SK-N-SH treated with all-trans-retinoic acid at 6 μM for 48 hours (cell line): ENCODE results near the gene TCF3.
A peak's percentile ranks its signal among the peaks of the same experiment; 100 is the strongest.

Experiments used
- ATAC-seq: fragments of 200-7000 bp; cut with Tn5 transposase; 3 replicates; pipeline ENCODE4 v1.9.1; 2020; ENCODE audit warnings: mild to moderate bottlenecking, moderate library complexity
- ARNTL ChIP-seq: fragments of 450-650 bp; formaldehyde crosslinking; IDR thresholded peaks from 2 replicates; pipeline ENCODE4 v1.5.0; 2020; ENCODE audit warnings: low read depth, mild to moderate bottlenecking, moderate library complexity, borderline replicate concordance
- BACH2 ChIP-seq: fragments of 250-450 bp; sonication (Bioruptor Pico); IDR thresholded peaks from 2 replicates; pipeline ENCODE4 v1.9.0; 2021; ENCODE audit warnings: mild to moderate bottlenecking, borderline replicate concordance
- CSDC2 ChIP-seq: fragments of 250-450 bp; sonication (Bioruptor Pico); IDR thresholded peaks from 2 replicates; pipeline ENCODE4 v1.5.0; 2020; ENCODE audit warnings: mild to moderate bottlenecking, moderate library complexity
- ESRRG ChIP-seq: fragments of 250-450 bp; sonication (Bioruptor Pico); IDR thresholded peaks from 2 replicates; pipeline ENCODE4 v1.6.1; 2021; ENCODE audit warnings: mild to moderate bottlenecking
- GLIS3 ChIP-seq: fragments of 250-450 bp; sonication (Bioruptor Pico); IDR thresholded peaks from 2 replicates; pipeline ENCODE4 v1.5.0; 2020; ENCODE audit warnings: mild to moderate bottlenecking, moderate library complexity
- ISL1 ChIP-seq: fragments of 250-450 bp; sonication (Bioruptor Pico); IDR thresholded peaks from 2 replicates; pipeline ENCODE4 v2.1.2; 2022; ENCODE audit warnings: mild to moderate bottlenecking, moderate library complexity
- OSR1 ChIP-seq: fragments of 250-450 bp; sonication (Bioruptor Pico); IDR thresholded peaks from 2 replicates; pipeline ENCODE4 v1.8.0; 2022; ENCODE audit warnings: moderate library complexity, mild to moderate bottlenecking, inconsistent platforms
- PPARA ChIP-seq: fragments of 250-450 bp; sonication (Bioruptor Pico); IDR thresholded peaks from 2 replicates; pipeline ENCODE4 v1.5.0; 2020; ENCODE audit warnings: mild to moderate bottlenecking, borderline replicate concordance
- RARB ChIP-seq: fragments of 250-450 bp; sonication (Bioruptor Pico); IDR thresholded peaks from 2 replicates; pipeline ENCODE4 v1.8.0; 2021; ENCODE audit warnings: mild to moderate bottlenecking, moderate library complexity
- SNAI2 ChIP-seq: fragments of 250-450 bp; sonication (Bioruptor Pico); IDR thresholded peaks from 2 replicates; pipeline ENCODE4 v1.5.0; 2020; ENCODE audit warnings: mild to moderate bottlenecking, moderate library complexity
- TCF4 ChIP-seq: fragments of 250-450 bp; sonication (Bioruptor Pico); IDR thresholded peaks from 2 replicates; pipeline ENCODE4 v1.8.0; 2021; ENCODE audit warnings: mild to moderate bottlenecking, moderate library complexity, borderline replicate concordance
- ZC3H10 ChIP-seq: fragments of 250-450 bp; sonication (Bioruptor Pico); IDR thresholded peaks from 2 replicates; pipeline ENCODE4 v1.5.1; 2021; ENCODE audit warnings: mild to moderate bottlenecking, moderate library complexity
- ZFP3 ChIP-seq: fragments of 250-450 bp; sonication (Bioruptor Pico); IDR thresholded peaks from 2 replicates; pipeline ENCODE4 v1.5.0; 2020; ENCODE audit warnings: mild to moderate bottlenecking, moderate library complexity
- ZFP30 ChIP-seq: fragments of 450-650 bp; formaldehyde crosslinking; IDR thresholded peaks from 2 replicates; pipeline ENCODE4 v1.5.0; 2022; ENCODE audit warnings: mild to moderate bottlenecking, moderate library complexity
- ZNF565 ChIP-seq: fragments of 450-650 bp; formaldehyde crosslinking; conservative IDR thresholded peaks from 2 replicates; pipeline ENCODE4 v1.5.0; 2020; ENCODE audit warnings: low read depth, mild to moderate bottlenecking, moderate library complexity
- ZNF70 ChIP-seq: fragments of 450-650 bp; formaldehyde crosslinking; IDR thresholded peaks from 2 replicates; pipeline ENCODE4 v1.5.0; 2020; ENCODE audit warnings: mild to moderate bottlenecking, moderate library complexity
- ZNF8 ChIP-seq: fragments of 450-650 bp; formaldehyde crosslinking; IDR thresholded peaks from 2 replicates; pipeline ENCODE4 v1.5.0; 2020; ENCODE audit warnings: mild to moderate bottlenecking, moderate library complexity
- TF ChIP-seq, protein P1 (sequence below): fragments of 250-450 bp; sonication (Bioruptor Pico); IDR thresholded peaks from 2 replicates; pipeline ENCODE4 v1.8.0; 2021; ENCODE audit warnings: low read depth, mild to moderate bottlenecking, moderate library complexity, borderline replicate concordance
- TF ChIP-seq, protein P2 (sequence below): fragments of 250-450 bp; sonication (Bioruptor Pico); IDR thresholded peaks from 2 replicates; pipeline ENCODE4 v1.5.1; 2020; ENCODE audit warnings: low read depth, mild to moderate bottlenecking, moderate library complexity
- TF ChIP-seq, protein P3 (sequence below): fragments of 250-450 bp; sonication (Bioruptor Pico); IDR thresholded peaks from 2 replicates; pipeline ENCODE4 v1.8.0; 2020; ENCODE audit warnings: mild to moderate bottlenecking, moderate library complexity, borderline replicate concordance
- TF ChIP-seq, protein P4 (sequence below): fragments of 250-450 bp; sonication (Bioruptor Pico); IDR thresholded peaks from 2 replicates; pipeline ENCODE4 v1.5.1; 2021; ENCODE audit warnings: mild to moderate bottlenecking, moderate library complexity
- TF ChIP-seq, protein P5 (sequence below): fragments of 250-450 bp; sonication (Bioruptor Pico); IDR thresholded peaks from 2 replicates; pipeline ENCODE4 v1.5.0; 2020; ENCODE audit warnings: mild to moderate bottlenecking, moderate library complexity

The TCF3 gene

DNA sequence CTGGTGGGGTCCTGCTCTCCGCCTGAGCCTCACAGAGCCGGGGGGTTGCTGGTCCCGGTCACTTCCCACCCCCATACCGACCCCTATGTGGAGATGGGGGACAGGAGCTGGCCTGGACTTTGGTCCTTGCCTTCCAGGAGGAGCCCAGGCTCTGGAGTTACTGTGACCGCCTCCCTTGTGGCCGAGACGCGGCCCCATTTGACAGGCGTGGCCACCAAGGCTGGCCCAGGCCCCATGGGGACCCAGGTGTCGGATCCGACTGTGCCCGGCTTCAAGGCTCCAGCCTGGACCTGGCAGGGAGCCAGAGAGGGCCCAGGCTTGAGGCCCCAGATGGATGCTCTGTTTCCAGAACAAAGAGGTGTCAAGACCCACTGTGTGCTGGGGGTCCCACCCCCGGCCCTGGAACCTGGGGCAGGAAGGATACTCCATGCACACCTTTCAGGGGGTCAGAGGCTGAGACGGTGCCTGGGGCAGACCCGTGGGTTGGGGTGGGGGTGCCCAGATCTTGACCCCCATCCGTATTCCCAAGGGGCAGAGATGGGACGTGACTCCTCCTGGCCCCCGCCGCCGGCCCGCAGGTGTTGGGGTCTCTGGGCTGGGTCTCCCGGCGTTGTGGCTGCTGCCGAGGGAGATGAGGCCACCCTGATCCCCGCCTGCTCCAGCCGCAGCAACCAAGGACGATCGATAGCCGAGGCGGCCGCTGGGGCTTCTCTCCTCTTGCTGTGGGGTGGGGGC lies 47.8 kb upstream of the TCF3 start:
- TF ChIP-seq, protein P1, sequence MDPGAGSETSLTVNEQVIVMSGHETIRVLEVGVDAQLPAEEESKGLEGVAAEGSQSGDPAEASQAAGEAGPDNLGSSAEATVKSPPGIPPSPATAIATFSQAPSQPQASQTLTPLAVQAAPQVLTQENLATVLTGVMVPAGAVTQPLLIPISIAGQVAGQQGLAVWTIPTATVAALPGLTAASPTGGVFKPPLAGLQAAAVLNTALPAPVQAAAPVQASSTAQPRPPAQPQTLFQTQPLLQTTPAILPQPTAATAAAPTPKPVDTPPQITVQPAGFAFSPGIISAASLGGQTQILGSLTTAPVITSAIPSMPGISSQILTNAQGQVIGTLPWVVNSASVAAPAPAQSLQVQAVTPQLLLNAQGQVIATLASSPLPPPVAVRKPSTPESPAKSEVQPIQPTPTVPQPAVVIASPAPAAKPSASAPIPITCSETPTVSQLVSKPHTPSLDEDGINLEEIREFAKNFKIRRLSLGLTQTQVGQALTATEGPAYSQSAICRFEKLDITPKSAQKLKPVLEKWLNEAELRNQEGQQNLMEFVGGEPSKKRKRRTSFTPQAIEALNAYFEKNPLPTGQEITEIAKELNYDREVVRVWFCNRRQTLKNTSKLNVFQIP (CRISPR knock-in tag) = no peak
- TF ChIP-seq ZFP30 (CRISPR knock-in tag) (no peak), ISL1 (CRISPR knock-in tag) (no peak), BACH2 (no peak), CSDC2 (CRISPR knock-in tag) (no peak), TCF4 (CRISPR knock-in tag) (no peak), PPARA (no peak), RARB (CRISPR knock-in tag) (no peak), ZNF565 (CRISPR knock-in tag) (no peak), GLIS3 (CRISPR knock-in tag) (no peak), ESRRG (CRISPR knock-in tag) (no peak), OSR1 (CRISPR knock-in tag) (no peak), ZNF8 (CRISPR knock-in tag) (no peak)
- TF ChIP-seq, protein P2, sequence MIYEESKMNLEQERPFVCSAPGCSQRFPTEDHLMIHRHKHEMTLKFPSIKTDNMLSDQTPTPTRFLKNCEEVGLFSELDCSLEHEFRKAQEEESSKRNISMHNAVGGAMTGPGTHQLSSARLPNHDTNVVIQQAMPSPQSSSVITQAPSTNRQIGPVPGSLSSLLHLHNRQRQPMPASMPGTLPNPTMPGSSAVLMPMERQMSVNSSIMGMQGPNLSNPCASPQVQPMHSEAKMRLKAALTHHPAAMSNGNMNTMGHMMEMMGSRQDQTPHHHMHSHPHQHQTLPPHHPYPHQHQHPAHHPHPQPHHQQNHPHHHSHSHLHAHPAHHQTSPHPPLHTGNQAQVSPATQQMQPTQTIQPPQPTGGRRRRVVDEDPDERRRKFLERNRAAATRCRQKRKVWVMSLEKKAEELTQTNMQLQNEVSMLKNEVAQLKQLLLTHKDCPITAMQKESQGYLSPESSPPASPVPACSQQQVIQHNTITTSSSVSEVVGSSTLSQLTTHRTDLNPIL (CRISPR knock-in tag) = no peak
- TF ChIP-seq, protein P3, sequence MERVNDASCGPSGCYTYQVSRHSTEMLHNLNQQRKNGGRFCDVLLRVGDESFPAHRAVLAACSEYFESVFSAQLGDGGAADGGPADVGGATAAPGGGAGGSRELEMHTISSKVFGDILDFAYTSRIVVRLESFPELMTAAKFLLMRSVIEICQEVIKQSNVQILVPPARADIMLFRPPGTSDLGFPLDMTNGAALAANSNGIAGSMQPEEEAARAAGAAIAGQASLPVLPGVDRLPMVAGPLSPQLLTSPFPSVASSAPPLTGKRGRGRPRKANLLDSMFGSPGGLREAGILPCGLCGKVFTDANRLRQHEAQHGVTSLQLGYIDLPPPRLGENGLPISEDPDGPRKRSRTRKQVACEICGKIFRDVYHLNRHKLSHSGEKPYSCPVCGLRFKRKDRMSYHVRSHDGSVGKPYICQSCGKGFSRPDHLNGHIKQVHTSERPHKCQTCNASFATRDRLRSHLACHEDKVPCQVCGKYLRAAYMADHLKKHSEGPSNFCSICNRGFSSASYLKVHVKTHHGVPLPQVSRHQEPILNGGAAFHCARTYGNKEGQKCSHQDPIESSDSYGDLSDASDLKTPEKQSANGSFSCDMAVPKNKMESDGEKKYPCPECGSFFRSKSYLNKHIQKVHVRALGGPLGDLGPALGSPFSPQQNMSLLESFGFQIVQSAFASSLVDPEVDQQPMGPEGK (CRISPR knock-in tag) = no peak
- ATAC-seq = peak; percentile 52

DNA sequence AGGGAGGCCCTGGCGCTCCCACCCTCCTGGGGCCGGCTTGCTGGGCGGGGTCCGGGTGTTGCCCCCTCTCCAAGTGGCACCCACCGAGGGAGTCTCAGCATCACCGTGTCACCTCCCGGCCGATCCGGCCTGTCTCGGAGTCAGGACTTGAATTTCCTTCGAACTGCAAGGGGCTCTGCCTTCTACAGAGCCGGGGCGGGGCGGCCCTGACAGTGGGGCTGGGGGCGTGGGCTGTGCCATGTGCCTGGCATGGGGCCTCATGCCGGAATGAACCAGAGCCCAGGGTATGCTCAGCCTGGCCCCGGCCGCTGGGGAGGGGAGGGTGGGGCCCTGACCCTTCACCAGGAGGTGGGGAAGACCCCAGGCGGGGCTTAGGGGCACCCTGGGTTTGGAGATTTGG lies 47.0 kb upstream of the TCF3 start:
- ATAC-seq = no peak
- TF ChIP-seq ARNTL (CRISPR knock-in tag) (no peak), RARB (CRISPR knock-in tag) (no peak), ESRRG (CRISPR knock-in tag) (no peak), TCF4 (CRISPR knock-in tag) (no peak), PPARA (no peak), ZFP3 (no peak), ZC3H10 (CRISPR knock-in tag) (no peak), SNAI2 (CRISPR knock-in tag) (no peak), ISL1 (CRISPR knock-in tag) (no peak), ZNF70 (CRISPR knock-in tag) (no peak)
- TF ChIP-seq, protein P2 (CRISPR knock-in tag) = no peak
- TF ChIP-seq, protein P3 (CRISPR knock-in tag) = no peak
- TF ChIP-seq, protein P1 (CRISPR knock-in tag) = no peak
- TF ChIP-seq, protein P4, sequence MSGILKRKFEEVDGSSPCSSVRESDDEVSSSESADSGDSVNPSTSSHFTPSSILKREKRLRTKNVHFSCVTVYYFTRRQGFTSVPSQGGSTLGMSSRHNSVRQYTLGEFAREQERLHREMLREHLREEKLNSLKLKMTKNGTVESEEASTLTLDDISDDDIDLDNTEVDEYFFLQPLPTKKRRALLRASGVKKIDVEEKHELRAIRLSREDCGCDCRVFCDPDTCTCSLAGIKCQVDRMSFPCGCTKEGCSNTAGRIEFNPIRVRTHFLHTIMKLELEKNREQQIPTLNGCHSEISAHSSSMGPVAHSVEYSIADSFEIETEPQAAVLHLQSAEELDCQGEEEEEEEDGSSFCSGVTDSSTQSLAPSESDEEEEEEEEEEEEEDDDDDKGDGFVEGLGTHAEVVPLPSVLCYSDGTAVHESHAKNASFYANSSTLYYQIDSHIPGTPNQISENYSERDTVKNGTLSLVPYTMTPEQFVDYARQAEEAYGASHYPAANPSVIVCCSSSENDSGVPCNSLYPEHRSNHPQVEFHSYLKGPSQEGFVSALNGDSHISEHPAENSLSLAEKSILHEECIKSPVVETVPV (CRISPR knock-in tag) = no peak
- TF ChIP-seq, protein P5, sequence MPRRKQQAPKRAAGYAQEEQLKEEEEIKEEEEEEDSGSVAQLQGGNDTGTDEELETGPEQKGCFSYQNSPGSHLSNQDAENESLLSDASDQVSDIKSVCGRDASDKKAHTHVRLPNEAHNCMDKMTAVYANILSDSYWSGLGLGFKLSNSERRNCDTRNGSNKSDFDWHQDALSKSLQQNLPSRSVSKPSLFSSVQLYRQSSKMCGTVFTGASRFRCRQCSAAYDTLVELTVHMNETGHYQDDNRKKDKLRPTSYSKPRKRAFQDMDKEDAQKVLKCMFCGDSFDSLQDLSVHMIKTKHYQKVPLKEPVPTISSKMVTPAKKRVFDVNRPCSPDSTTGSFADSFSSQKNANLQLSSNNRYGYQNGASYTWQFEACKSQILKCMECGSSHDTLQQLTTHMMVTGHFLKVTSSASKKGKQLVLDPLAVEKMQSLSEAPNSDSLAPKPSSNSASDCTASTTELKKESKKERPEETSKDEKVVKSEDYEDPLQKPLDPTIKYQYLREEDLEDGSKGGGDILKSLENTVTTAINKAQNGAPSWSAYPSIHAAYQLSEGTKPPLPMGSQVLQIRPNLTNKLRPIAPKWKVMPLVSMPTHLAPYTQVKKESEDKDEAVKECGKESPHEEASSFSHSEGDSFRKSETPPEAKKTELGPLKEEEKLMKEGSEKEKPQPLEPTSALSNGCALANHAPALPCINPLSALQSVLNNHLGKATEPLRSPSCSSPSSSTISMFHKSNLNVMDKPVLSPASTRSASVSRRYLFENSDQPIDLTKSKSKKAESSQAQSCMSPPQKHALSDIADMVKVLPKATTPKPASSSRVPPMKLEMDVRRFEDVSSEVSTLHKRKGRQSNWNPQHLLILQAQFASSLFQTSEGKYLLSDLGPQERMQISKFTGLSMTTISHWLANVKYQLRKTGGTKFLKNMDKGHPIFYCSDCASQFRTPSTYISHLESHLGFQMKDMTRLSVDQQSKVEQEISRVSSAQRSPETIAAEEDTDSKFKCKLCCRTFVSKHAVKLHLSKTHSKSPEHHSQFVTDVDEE (CRISPR knock-in tag) = no peak
